ENCODE measurements around the gene PTPRE.

Gene PTPRE

GRCh38 chr10:127911218-127911866 lies 4.4 kb downstream of the PTPRE start:
- TF ChIP-seq, protein P1, sequence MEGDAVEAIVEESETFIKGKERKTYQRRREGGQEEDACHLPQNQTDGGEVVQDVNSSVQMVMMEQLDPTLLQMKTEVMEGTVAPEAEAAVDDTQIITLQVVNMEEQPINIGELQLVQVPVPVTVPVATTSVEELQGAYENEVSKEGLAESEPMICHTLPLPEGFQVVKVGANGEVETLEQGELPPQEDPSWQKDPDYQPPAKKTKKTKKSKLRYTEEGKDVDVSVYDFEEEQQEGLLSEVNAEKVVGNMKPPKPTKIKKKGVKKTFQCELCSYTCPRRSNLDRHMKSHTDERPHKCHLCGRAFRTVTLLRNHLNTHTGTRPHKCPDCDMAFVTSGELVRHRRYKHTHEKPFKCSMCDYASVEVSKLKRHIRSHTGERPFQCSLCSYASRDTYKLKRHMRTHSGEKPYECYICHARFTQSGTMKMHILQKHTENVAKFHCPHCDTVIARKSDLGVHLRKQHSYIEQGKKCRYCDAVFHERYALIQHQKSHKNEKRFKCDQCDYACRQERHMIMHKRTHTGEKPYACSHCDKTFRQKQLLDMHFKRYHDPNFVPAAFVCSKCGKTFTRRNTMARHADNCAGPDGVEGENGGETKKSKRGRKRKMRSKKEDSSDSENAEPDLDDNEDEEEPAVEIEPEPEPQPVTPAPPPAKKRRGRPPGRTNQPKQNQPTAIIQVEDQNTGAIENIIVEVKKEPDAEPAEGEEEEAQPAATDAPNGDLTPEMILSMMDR (IDR thresholded peaks at IDR 0.05; ENCODE audit: low read depth, low read length), result no peak
- H3K4me3 ChIP-seq (ENCODE audit: low read depth, low read length), result no peak overlapping the region
- H3K27me3 ChIP-seq (ENCODE audit: insufficient read depth, low read depth, severe bottlenecking), result no peaks in the 10 kb centered on the region
- no peak overlapping the region for H3K27ac ChIP-seq
- H3K36me3 ChIP-seq, result no peaks in the 10 kb centered on the region
- no peak for DNase-seq
- H3K9me3 ChIP-seq (ENCODE audit: severe bottlenecking), result no peaks in the 10 kb centered on the region

DNA sequence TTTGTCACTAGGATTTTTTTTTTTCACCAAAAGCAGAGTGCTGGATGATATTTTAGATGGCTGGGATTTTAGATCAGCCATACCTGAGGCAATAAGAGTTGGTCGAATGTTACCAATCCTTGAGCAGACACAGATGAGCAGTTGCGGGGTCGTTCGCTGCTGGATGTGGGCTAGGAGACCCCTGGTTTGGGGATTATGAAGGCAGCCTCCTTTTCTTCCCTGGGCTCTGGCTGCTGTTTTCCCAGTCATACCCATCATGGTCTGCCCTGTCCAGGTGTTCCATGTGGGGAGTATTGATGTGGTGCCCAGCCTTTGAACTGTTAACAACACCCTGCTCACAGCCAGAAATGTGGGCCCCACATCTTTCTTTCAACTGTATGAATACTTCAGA lies 5.0 kb downstream of the PTPRE start:
- Histone ChIP-seq H3K4me3 (ENCODE audit: low read depth, low read length) (no peak overlapping the region), H3K9me3 (ENCODE audit: severe bottlenecking) (no peaks in the 10 kb centered on the region), H3K36me3 (no peaks in the 10 kb centered on the region), H3K27me3 (ENCODE audit: insufficient read depth, low read depth, severe bottlenecking) (no peaks in the 10 kb centered on the region), H3K27ac (no peak overlapping the region)
- TF ChIP-seq, protein P1 (IDR thresholded peaks at IDR 0.05; ENCODE audit: low read depth, low read length), result no peak
- no peak for DNase-seq

- H3K36me3 ChIP-seq, result no peaks in the 10 kb centered on the region
- H3K27me3 ChIP-seq (ENCODE audit: insufficient read depth, low read depth, severe bottlenecking), result no peaks in the 10 kb centered on the region
- H3K4me3 ChIP-seq (ENCODE audit: low read depth, low read length), result no peak overlapping the region
- TF ChIP-seq, protein P1 (IDR thresholded peaks at IDR 0.05; ENCODE audit: low read depth, low read length), result no peak
- no peak for DNase-seq
- H3K9me3 ChIP-seq (ENCODE audit: severe bottlenecking), result no peaks in the 10 kb centered on the region
- no peak overlapping the region for H3K27ac ChIP-seq
These were observed 5.9 kb downstream of the PTPRE start for GRCh38 chr10:127912607-127913367.

- Histone ChIP-seq H3K9me3 (ENCODE audit: severe bottlenecking) (no peaks in the 10 kb centered on the region), H3K4me3 (ENCODE audit: low read depth, low read length) (no peak overlapping the region), H3K36me3 (no peaks in the 10 kb centered on the region), H3K27ac (no peak overlapping the region), H3K27me3 (ENCODE audit: insufficient read depth, low read depth, severe bottlenecking) (no peaks in the 10 kb centered on the region)
- TF ChIP-seq, protein P1 (IDR thresholded peaks at IDR 0.05; ENCODE audit: low read depth, low read length), result no peak
- DNase-seq, result no peak
These were observed 6.5 kb downstream of the PTPRE start for GRCh38 chr10:127913368-127913759.

DNA sequence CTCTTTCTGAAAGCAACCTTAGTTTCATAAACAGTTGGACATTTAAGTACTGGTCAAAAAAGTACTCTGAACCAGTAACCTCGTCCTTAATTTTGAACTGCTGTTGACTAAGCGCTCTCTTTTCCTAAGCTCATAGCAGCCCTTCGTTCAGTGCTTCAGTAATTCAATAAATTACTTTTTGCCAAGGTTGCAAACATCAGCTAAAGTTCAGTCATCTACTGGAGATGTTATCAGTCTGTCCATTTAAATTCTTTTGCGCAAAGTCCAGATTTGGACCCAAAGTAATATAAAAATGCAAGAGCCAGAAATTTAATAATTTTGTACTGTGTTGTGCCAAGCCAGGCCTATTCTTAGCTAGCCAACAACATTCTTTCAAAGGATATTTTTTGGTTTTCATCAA lies 8.4 kb downstream of the PTPRE start:
- Histone ChIP-seq H3K36me3 (no peaks in the 10 kb centered on the region), H3K27ac (no peak overlapping the region), H3K27me3 (ENCODE audit: insufficient read depth, low read depth, severe bottlenecking) (no peaks in the 10 kb centered on the region), H3K4me3 (ENCODE audit: low read depth, low read length) (no peak overlapping the region), H3K9me3 (ENCODE audit: severe bottlenecking) (no peaks in the 10 kb centered on the region)
- TF ChIP-seq, protein P1 (IDR thresholded peaks at IDR 0.05; ENCODE audit: low read depth, low read length), result no peak
- no peak for DNase-seq
